ENCODE data around the gene STAC.

STAC gene

DNA sequence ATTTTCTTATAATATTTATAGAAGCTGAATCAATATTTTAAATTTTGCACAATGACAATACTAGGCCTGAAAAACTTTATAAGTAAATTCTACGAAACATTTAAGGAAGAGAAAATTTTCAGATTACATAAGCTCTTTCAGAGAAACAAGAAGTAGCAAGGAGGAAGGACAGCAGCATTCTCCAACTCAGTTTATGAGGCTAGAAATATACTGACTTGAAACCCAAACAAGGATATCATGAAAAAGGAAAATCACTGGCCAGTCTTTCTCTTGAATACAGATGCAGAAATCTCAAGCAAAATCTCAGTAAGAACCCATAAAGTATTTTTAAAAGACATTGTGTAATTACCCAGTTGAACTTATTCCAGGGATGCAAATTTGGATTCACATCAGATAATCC is 121.3 kb downstream of the STAC start:
- H3K27ac ChIP-seq = no peak overlapping the region
- H3K9me3 ChIP-seq (ENCODE audit: low read depth, low read length) = no peaks in the 10 kb centered on the region
- H3K36me3 ChIP-seq (ENCODE audit: insufficient read depth, low read length) = no peaks in the 10 kb centered on the region
- no peak overlapping the region for H3K4me3 ChIP-seq
- no peak for DNase-seq (ENCODE audit: low read depth, low spot score)
- TF ChIP-seq FOXP2 (optimal IDR thresholded peaks at IDR 0.05; ENCODE audit: control extremely low read depth, extremely low read length, insufficient read depth) = no peak
- no peak for TF ChIP-seq EZH2 (IDR thresholded peaks at IDR 0.05)
- no peak for TF ChIP-seq POLR2AphosphoS5 (IDR thresholded peaks at IDR 0.05; ENCODE audit: borderline replicate concordance, low read depth, low read length)
- H3K9ac ChIP-seq (ENCODE audit: insufficient read length) = no peak overlapping the region

DNA sequence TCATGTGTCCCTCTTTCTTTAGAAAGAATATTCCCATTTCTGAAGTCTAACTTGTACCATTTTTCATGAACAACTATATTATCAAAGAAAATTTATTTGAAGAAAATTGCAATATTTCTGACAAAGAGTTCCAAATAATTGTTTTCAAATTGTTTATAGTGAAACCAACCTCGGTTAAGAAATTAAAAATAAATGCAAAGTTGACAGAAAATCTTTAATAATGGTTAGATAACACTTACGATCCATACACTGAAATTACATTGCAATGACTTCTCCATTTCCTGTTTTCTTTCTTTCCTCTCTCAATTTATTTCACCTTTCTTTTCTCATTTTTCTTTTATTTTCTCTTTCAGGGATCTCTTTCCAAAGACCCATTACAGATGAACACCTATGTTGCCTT is 125.1 kb downstream of the STAC start:
- H3K4me3 ChIP-seq = no peak overlapping the region
- DNase-seq (ENCODE audit: low read depth, low spot score) = no peak
- no peaks in the 10 kb centered on the region for H3K36me3 ChIP-seq (ENCODE audit: insufficient read depth, low read length)
- H3K9ac ChIP-seq (ENCODE audit: insufficient read length) = no peak overlapping the region
- H3K9me3 ChIP-seq (ENCODE audit: low read depth, low read length) = no peaks in the 10 kb centered on the region
- TF ChIP-seq POLR2AphosphoS5 (IDR thresholded peaks at IDR 0.05; ENCODE audit: borderline replicate concordance, low read depth, low read length) = no peak
- no peak for TF ChIP-seq FOXP2 (optimal IDR thresholded peaks at IDR 0.05; ENCODE audit: control extremely low read depth, extremely low read length, insufficient read depth)
- no peak overlapping the region for H3K27ac ChIP-seq

DNA sequence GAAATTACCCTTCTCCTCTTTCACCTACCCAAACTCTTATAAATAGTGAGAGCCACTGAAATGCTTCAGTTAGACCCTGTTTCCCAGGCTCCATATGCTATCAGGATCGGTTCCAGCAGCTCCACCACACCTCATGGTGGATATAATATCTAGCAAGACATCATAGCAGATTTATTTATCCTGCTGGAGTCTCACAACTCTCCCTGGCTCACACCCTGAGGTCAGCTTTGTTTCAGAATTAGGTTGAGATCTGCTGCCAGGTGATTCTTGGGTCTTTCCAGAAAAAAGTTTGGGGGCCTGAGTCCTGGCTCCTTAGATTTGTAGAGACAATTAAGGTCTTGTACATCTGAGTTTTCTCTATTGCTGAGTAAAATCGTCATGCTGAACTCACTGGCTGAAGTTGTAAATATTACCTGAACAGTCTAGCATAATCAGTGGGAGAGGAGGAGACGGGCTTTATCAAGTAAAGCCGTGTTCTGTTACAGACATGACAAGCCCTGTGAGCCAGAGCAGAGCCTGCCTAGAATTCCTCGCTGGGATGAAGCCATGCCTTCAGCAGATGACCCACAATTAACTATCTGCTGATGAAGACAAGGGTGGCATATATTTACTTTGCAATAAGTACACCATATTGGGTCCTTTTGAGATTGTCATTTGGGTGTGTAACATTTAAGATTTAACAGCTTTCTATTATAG is 131.6 kb downstream of the STAC start:
- no peak for DNase-seq (ENCODE audit: low read depth, low spot score)
- TF ChIP-seq FOXP2 (optimal IDR thresholded peaks at IDR 0.05; ENCODE audit: control extremely low read depth, extremely low read length, insufficient read depth) (no peak), POLR2AphosphoS5 (IDR thresholded peaks at IDR 0.05; ENCODE audit: borderline replicate concordance, low read depth, low read length) (no peak), EZH2 (IDR thresholded peaks at IDR 0.05) (no peak)
- no peaks in the 10 kb centered on the region for H3K36me3 ChIP-seq (ENCODE audit: insufficient read depth, low read length)
- no peak overlapping the region for H3K4me3 ChIP-seq
- no peaks in the 10 kb centered on the region for H3K9me3 ChIP-seq (ENCODE audit: low read depth, low read length)
- no peak overlapping the region for H3K9ac ChIP-seq (ENCODE audit: insufficient read length)
- H3K27ac ChIP-seq = no peak overlapping the region

DNA sequence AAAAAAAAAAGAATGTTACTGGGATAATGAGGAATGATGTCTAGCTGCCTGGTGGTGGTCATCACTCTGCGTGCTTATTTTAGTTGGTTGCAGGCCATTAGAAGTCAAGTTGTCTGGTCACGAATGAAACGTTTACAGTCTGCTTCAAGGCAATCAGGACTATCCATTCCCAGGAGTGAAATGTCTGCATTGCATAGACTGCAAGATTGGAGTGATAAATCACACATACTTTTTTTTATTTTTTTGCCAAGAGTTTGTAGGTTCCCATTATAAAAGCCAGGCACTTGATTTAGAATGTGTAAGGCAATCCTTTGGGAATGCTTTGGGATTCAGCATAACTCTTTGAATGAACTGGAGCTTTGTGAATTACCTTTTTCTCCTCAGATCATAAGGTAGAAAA is 132.3 kb downstream of the STAC start:
- H3K9me3 ChIP-seq (ENCODE audit: low read depth, low read length) = no peaks in the 10 kb centered on the region
- no peak overlapping the region for H3K4me3 ChIP-seq
- DNase-seq (ENCODE audit: low read depth, low spot score) = no peak
- H3K27ac ChIP-seq = no peak overlapping the region
- TF ChIP-seq EZH2 (IDR thresholded peaks at IDR 0.05) (no peak), FOXP2 (optimal IDR thresholded peaks at IDR 0.05; ENCODE audit: control extremely low read depth, extremely low read length, insufficient read depth) (no peak), POLR2AphosphoS5 (IDR thresholded peaks at IDR 0.05; ENCODE audit: borderline replicate concordance, low read depth, low read length) (no peak)
- H3K9ac ChIP-seq (ENCODE audit: insufficient read length) = no peak overlapping the region
- no peaks in the 10 kb centered on the region for H3K36me3 ChIP-seq (ENCODE audit: insufficient read depth, low read length)

DNA sequence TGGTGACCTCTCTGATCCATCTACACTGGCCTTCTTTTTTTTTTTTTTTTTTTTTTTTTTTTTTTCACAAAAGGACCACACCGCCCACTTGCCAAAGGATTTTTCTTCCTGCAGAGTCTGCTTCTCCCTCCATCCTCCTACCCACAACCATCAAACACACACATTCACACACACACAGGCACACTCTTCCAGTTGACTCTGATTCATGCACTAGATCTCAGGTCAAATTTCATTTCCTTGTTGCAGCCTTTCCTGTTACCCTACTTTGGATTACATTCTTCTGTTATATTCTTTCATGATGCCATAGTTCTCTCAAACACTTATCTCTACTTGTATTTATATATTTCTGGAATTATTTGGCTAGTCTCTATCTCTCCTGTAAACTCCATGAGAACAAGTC is 133.9 kb downstream of the STAC start:
- no peak overlapping the region for H3K9ac ChIP-seq (ENCODE audit: insufficient read length)
- H3K9me3 ChIP-seq (ENCODE audit: low read depth, low read length) = no peaks in the 10 kb centered on the region
- no peak for DNase-seq (ENCODE audit: low read depth, low spot score)
- TF ChIP-seq FOXP2 (optimal IDR thresholded peaks at IDR 0.05; ENCODE audit: control extremely low read depth, extremely low read length, insufficient read depth) (no peak), POLR2AphosphoS5 (IDR thresholded peaks at IDR 0.05; ENCODE audit: borderline replicate concordance, low read depth, low read length) (no peak), EZH2 (IDR thresholded peaks at IDR 0.05) (no peak)
- no peak overlapping the region for H3K4me3 ChIP-seq
- no peaks in the 10 kb centered on the region for H3K36me3 ChIP-seq (ENCODE audit: insufficient read depth, low read length)
- H3K27ac ChIP-seq = no peak overlapping the region

DNA sequence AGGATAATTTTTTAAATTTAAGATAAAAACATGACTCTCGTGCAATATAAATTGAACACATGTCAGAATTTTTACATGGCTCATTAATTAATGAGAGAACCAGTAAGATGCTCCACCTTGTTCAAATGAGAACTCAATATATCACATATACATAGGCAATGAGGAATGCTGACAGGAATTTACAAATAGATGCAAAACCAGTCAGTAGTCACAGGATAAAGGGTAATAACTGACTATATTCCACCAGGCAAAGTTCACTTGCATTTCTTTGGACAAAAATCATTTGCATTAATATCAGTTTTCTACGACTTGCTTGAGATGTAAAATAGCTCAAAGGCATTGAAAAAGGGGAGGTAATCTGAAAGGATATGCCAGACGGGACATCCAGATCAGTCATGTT is 139.4 kb downstream of the STAC start:
- Histone ChIP-seq H3K36me3 (ENCODE audit: insufficient read depth, low read length) (no peaks in the 10 kb centered on the region), H3K4me3 (no peak overlapping the region), H3K9ac (ENCODE audit: insufficient read length) (no peak overlapping the region), H3K27ac (no peak overlapping the region), H3K9me3 (ENCODE audit: low read depth, low read length) (no peaks in the 10 kb centered on the region)
- DNase-seq (ENCODE audit: low read depth, low spot score) = no peak
- no peak for TF ChIP-seq EZH2 (IDR thresholded peaks at IDR 0.05)
- no peak for TF ChIP-seq FOXP2 (optimal IDR thresholded peaks at IDR 0.05; ENCODE audit: control extremely low read depth, extremely low read length, insufficient read depth)

DNA sequence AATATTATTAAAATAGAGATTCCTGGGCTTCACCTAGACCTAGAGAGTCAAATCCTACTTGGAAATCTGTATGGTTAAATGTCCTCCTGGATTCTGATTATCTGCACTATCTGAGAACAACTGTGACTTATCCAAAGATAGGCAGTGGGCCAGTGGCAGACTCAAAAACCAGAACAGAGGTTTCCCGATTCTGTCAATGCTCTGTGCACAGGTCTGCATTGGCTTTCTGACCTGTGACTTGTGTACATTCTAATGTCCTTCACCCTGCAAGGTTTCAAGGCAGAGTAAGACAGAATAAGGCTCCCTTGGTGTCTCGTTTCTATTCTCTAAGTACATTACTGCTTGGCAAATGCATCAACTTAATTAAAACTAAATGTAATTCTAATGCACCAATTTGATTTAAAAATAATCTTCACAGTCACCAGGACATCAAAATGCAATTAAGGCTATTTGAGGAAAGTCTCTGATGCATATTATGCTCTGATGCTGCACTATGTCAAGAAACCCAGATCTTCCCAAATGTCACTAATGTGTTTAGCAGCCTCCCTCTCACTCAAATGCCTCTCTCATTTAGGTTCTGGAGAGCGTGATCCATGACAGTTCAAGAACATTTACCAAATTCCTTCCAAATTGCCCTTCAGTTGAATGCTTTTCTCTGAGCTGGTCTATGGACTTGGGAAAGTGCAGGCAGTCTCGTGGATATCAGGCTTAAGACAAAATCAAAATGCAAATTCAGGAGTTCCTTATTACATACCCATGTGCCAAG is 140.1 kb downstream of the STAC start:
- Histone ChIP-seq H3K4me3 (no peak overlapping the region), H3K27ac (no peak overlapping the region), H3K9me3 (ENCODE audit: low read depth, low read length) (no peaks in the 10 kb centered on the region), H3K9ac (ENCODE audit: insufficient read length) (no peak overlapping the region), H3K36me3 (ENCODE audit: insufficient read depth, low read length) (no peaks in the 10 kb centered on the region)
- TF ChIP-seq FOXP2 (optimal IDR thresholded peaks at IDR 0.05; ENCODE audit: control extremely low read depth, extremely low read length, insufficient read depth) = no peak
- TF ChIP-seq POLR2AphosphoS5 (IDR thresholded peaks at IDR 0.05; ENCODE audit: borderline replicate concordance, low read depth, low read length) = no peak
- no peak for TF ChIP-seq EZH2 (IDR thresholded peaks at IDR 0.05)
- no peak for DNase-seq (ENCODE audit: low read depth, low spot score)

DNA sequence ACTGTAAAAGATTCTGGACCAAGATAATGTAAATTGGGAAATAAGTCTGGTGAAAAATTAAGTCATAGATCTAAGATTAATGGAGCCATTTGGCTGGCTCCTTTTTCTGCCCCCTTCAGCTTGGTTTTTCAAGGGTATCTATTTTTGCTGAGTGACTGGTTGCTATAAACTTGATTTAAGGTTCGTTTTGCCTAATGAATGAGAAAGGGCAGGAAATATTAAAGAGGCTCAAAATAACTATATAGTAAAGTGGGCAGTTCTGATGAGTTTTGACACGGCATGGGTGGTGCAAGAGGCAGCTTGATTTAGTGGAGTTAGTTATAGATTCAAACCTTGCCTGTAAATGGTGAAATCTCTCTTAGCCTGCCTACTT is 140.7 kb downstream of the STAC start:
- H3K4me3 ChIP-seq = no peak overlapping the region
- no peaks in the 10 kb centered on the region for H3K36me3 ChIP-seq (ENCODE audit: insufficient read depth, low read length)
- H3K9me3 ChIP-seq (ENCODE audit: low read depth, low read length) = no peaks in the 10 kb centered on the region
- H3K27ac ChIP-seq = no peak overlapping the region
- DNase-seq (ENCODE audit: low read depth, low spot score) = no peak
- H3K9ac ChIP-seq (ENCODE audit: insufficient read length) = no peak overlapping the region
- TF ChIP-seq FOXP2 (optimal IDR thresholded peaks at IDR 0.05; ENCODE audit: control extremely low read depth, extremely low read length, insufficient read depth) (no peak), POLR2AphosphoS5 (IDR thresholded peaks at IDR 0.05; ENCODE audit: borderline replicate concordance, low read depth, low read length) (peak; percentile 51; the same call in 1 of the 2 replicates), EZH2 (IDR thresholded peaks at IDR 0.05) (no peak)

All from SK-N-MC (cell line).